GM10847 (cell line): ENCODE data around the gene SMYD3.

Experiments used
- POLR2A ChIP-seq: IDR thresholded peaks from 2 replicates; pipeline ENCODE4 v1.6.1; 2011; ENCODE audit not compliant: insufficient read length; ENCODE audit errors: extremely low read depth

SMYD3 gene

DNA sequence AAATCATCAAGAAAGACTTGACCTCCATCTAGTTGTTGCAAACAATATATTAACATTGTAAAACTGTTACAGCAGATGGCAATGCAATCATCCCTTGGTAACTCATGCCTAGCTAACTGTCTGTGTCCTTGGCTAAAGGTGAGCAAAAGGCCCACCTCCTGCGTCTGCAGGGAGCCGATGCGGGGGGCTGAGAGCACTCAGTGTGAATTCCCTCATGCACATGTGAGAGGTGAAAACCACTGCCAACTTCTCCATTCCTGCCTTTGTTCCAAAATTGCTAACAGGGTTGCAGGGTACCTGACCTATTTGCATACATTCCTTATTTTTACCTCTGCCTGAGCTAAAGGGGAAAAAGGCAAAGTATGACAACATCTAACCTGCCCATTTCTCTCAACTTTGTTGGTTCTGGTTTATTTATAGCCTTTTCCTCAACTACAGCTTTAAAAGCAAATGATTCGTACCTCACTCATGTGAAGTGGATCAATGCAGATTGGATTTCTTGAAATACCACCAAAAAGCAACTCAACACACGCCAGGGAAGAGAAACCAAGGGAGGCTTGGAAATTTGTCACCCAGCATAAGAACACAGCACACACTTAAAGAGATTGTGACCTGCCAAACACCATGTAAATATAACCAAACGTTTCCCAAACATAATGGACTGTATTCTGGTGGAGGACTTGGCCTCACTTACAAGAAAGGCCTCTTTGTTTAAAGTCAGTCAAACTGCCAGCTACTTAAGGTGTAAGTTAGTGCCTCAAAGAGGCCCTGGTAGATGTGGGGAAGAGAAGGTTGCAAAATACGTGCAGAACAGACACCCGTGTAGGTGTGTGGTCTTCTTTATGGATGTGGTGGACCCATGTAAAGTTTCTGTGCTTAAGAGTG lies 651.0 kb downstream of the SMYD3 start:
- TF ChIP-seq POLR2A, result no peak

- TF ChIP-seq POLR2A, result no peak
These were observed 653.8 kb downstream of the SMYD3 start for GRCh38 chr1:245853291-245853690.

DNA sequence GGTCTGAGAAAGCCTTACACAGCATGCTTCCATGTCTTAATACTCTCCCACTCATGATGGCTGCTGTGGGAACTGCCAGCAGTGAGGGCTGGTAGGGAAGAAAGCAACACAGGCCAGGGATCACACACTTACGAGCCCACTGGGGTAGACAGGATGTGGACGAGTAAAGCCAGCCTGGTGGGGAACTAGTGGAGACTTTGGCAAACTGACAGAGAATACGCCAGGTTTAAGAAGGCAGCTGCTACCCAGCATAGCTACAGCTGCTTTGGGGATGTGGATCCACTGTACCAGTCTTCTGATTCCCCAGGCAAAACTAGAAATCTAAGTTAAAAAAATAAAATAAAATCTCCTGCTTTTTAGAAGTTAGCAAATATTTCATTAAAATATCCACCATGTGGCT lies 664.0 kb downstream of the SMYD3 start:
- TF ChIP-seq POLR2A, result no peak

GRCh38 chr1:245842106-245842505 lies 665.0 kb downstream of the SMYD3 start:
- no peak for TF ChIP-seq POLR2A

GRCh38 chr1:245840971-245841370 lies 666.1 kb downstream of the SMYD3 start:
- no peak for TF ChIP-seq POLR2A

DNA sequence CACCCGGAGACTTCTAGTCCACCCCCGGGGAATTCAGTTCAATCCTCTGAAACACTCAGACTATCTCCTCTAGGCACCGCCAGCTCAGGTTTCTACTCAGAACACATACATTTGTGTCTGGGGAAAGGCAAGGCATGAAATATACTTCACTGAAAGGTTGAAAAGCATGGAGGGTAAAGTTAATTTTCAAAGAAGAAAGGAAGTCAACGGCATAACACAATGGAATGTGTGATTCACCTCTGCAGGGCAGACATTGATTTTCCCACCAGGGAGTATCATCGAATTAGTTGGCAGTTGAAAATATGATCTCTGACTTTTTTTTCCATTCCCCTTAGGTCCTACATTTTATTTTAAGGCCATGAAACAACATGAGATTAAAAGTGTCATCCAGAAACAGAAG lies 669.4 kb downstream of the SMYD3 start:
- TF ChIP-seq POLR2A, result no peak

- TF ChIP-seq POLR2A, result no peak
These were observed 671.7 kb downstream of the SMYD3 start for GRCh38 chr1:245835386-245835785.

GRCh38 chr1:245834002-245834401 lies 673.1 kb downstream of the SMYD3 start:
- TF ChIP-seq POLR2A, result no peak

DNA sequence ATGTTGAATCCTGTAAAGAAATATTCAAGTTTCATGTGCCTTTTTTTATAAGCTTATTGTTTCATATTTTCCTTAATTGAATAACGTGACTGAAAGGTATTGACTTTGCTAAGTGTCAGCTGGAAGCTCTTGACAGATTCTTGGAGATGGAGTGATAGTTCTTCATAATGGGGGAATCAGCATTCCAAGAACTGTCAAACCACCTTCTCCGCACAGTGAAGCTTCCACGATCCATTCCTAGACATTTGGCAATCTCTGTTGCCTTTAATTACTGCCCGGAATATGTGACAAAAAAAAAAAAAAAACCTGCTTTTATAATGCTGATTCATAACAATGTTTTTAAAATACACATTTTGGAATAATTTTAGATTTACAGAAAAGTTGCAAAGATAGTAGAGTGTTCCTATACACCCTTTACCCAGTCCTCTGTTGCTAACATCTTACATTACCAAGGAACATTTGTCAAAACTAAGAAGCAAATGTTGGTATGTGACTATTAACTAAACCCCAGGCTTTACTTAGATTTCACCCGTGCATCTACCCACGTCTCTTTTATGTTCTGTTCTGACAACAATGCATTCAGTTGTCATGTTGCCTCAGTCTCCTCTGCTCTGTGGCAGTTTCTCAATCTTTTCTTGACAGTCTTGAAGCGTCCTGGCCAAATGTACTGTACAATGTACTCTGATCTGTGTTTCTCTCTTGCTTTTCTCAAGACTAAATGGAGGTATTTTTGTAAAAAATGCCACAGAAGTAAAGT lies 674.1 kb downstream of the SMYD3 start:
- TF ChIP-seq POLR2A, result no peak

GRCh38 chr1:245831518-245831917 lies 675.6 kb downstream of the SMYD3 start:
- TF ChIP-seq POLR2A, result no peak

- no peak for TF ChIP-seq POLR2A
These were observed 677.3 kb downstream of the SMYD3 start for GRCh38 chr1:245829826-245830225.

GRCh38 chr1:245829194-245829593 lies 677.9 kb downstream of the SMYD3 start:
- no peak for TF ChIP-seq POLR2A

GRCh38 chr1:245827301-245827700 lies 679.8 kb downstream of the SMYD3 start:
- TF ChIP-seq POLR2A, result no peak

DNA sequence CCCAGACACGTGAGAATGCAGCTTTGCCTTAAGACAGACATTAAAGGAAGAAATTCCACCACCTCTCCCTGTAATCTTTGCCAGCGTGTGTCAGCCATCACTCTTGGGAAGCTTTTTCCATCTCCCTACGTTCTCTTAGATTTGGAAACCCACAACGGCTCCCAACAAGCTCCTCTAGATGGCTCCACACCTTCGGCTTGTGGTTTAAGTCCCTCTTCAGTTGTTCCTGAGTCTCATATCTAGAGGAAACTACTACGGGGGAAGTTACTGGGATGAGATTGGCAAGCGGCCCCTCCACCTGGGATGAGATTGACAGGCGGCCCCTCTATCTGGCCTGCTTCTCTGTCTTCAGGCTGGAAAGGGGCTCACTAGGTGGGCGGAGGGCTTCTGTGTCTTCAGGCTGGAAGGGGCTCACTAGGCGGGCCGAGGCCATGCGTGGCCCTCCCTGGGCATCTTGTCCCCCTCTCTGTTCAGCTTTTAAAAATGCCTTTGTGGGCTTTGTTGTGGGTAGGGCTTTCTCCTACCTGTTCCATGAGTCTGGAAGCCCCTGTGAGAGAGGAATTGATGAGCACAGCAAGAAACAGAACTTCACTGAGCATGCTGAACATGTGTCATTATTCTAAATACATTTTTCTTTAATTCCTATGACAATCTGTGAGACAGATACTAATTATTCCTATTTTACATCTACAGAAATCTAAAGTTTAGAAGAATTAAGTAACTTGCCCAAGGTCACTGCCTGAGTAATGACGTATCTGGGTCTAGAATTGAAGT lies 681.8 kb downstream of the SMYD3 start:
- TF ChIP-seq POLR2A, result no peak

DNA sequence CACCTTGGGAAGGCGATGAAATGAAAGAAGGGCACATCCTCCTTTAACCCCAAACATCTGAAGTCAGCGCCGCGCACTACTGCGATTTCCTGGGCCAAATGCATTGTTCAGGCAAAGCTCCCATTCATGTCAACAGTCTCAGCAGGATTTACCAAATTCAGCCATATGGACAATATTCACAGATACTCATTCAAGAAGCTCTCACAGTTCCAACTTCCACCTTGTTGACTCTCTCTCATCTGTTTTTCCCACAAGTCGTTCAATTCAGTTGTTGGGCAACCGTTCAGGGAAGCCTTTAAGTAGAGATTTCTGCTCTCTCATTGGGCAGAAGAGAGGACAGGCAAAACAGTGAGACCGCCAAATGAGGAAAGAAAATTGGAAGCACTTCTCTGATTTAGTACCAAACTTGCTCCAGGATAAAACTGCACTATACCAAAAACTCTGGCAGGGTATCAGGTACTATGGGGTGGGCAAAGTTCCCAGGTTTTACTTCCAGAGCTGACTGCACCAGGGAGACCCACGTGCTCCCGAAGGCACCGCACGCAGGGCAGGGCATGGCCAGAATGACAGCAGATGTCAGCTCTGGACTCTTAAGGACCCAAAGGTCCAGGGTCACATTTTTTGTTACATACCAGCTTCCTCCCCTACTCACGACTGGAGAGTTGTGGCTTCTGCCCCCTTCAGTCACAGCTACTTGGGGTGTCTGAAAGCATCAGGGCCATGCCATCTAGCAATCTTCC lies 683.5 kb downstream of the SMYD3 start:
- TF ChIP-seq POLR2A, result no peak
